ENCODE measurements around the gene FLT1.

The FLT1 gene

GRCh38 chr13:28420704-28421103 lies 74.2 kb downstream of the FLT1 start:
- DNase-seq = no peak
- in situ Hi-C loops (cut with HindIII; ENCODE audit: low pct_ligation_motif_present, low pct_unique_long_range_greater_than_20kb, low sequenced_read_pairs) = no loop called here

DNA sequence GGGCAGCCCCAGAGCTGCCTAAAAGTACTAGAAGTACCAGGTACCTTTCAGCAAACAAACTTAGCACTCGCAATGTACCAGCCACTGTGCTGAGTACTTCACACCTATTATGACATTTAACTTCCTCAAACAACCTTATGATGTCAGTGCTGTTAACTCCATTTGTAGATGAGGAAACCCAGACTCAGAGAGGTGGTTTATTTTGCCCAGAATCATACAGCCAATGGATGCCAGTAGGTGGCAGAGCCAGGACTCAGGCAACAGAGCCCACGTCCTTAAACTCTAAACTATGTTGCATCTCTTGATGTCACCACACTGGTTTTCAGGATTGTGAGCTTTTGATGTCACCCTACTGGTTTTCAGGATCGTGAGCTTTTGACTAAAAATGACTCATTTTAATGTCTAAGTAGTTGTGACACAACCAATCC lies 78.9 kb downstream of the FLT1 start:
- DNase-seq = no peak
- in situ Hi-C loops (cut with HindIII; ENCODE audit: low pct_ligation_motif_present, low pct_unique_long_range_greater_than_20kb, low sequenced_read_pairs) = no loop called here

GRCh38 chr13:28413999-28414398 lies 80.9 kb downstream of the FLT1 start:
- no peak for DNase-seq
- in situ Hi-C loops (cut with HindIII; ENCODE audit: low pct_ligation_motif_present, low pct_unique_long_range_greater_than_20kb, low sequenced_read_pairs) = no loop called here

DNA sequence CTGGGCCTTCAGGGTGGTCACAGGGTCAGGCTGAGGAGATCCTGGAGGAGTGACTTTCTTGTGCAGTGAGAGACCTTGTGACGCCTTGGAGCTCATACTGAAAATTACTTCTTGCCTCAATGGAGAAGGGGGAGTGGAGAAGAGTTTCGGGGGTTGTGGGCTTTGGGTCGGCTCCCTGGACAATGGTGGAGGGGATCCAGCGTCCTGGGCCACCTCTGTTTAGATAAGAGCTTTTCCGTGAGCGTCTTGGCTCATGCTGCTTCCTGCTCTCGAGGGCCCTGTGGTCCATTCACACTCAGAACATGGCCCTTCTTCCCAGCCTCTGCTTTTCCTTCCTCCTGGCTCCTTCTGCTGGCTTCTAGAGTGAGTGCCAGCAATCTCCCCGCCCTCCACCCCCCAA lies 81.9 kb downstream of the FLT1 start:
- no peak for DNase-seq
- in situ Hi-C loops (cut with HindIII; ENCODE audit: low pct_ligation_motif_present, low pct_unique_long_range_greater_than_20kb, low sequenced_read_pairs) = no loop called here

GRCh38 chr13:28411831-28412353 lies 83.0 kb downstream of the FLT1 start:
- in situ Hi-C loops (cut with HindIII; ENCODE audit: low pct_ligation_motif_present, low pct_unique_long_range_greater_than_20kb, low sequenced_read_pairs) = no loop called here

GRCh38 chr13:28410096-28410495 lies 84.8 kb downstream of the FLT1 start:
- in situ Hi-C loops (cut with HindIII; ENCODE audit: low pct_ligation_motif_present, low pct_unique_long_range_greater_than_20kb, low sequenced_read_pairs) = no loop called here
- no peak for DNase-seq

More at GRCh38 chr13:28411831-28412353, 83.0 kb downstream of the FLT1 start:
- DNase-seq = no peak

DNA sequence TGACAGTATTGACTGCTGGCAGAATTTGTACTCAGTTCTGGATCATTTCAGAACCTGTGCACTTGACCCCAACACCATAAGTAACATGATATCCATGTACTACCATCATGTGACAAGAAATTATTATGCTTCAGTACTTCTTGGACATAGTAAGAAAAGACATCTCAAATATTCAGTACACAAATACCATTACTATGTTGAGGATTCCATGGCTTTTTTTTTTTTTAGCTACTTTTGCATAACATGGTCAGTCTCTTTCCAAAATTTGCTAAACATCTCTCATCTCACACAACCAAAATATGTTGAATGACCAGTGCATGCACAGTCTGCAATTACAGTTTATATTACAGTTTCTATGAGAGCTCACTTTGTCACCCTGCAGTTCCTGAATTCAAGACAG lies 85.3 kb downstream of the FLT1 start:
- DNase-seq = no peak
- in situ Hi-C loops (cut with HindIII; ENCODE audit: low pct_ligation_motif_present, low pct_unique_long_range_greater_than_20kb, low sequenced_read_pairs) = no loop called here

GRCh38 chr13:28408863-28409262 lies 86.1 kb downstream of the FLT1 start:
- DNase-seq = no peak

DNA sequence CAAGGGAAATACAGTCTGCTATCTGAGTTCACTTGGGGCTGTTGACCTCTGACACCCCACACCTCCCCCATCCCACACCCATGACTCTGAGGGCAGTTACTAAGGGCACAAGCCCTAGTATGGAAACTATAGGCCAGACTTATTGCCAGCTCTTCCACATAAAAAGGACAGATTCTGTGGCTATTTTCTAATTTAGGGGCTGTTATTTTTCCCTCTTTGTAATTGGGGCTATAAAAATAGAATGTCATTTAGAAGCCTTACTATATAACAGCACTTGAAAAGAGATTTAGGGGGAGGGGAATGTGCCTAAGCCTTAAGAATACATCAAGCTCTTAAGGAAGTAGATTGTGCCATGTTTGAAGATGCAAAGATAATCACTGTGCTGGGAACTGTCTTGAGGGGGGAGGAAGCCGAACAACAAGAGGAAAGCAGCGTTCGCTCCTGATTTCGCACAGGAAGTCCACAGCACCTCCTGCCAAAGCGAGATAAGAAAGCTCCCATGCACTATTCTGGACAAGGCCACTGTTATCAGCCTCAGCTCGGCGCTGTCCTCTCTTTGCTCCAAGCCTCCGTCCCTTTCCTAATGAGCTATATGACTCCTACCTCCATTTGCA lies 86.6 kb downstream of the FLT1 start:
- DNase-seq = no peak
- in situ Hi-C loops (cut with HindIII; ENCODE audit: low pct_ligation_motif_present, low pct_unique_long_range_greater_than_20kb, low sequenced_read_pairs) = no loop called here

More at GRCh38 chr13:28408863-28409262, 86.1 kb downstream of the FLT1 start:
- in situ Hi-C loops (cut with HindIII; ENCODE audit: low pct_ligation_motif_present, low pct_unique_long_range_greater_than_20kb, low sequenced_read_pairs) = no loop called here

DNA sequence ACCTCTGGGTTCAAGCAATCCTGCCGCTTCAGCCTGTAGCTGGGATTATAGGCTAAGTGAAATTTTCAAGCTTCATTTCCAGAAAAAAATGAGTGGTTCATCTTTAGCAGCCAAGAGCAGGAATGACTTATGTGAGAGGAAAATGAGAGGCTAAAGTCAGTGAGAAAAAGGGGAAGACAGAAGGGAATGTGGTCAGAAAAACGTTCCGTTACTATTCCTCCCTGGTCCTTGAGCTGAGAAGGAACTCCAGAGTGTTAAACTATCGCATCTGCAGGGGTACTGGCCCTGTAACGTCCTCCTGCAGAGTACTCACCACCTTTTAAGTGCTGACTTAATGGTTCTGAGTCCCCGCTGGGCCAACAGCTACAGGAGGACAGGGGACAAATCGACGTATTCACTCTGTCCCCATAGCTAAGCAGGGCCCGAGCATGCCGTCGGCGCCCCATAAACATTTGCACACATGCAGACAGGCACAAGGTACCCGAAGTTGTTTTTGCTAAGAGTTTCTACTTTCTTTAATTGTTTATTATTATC lies 88.1 kb downstream of the FLT1 start:
- in situ Hi-C loops (cut with HindIII; ENCODE audit: low pct_ligation_motif_present, low pct_unique_long_range_greater_than_20kb, low sequenced_read_pairs) = no loop called here
- no peak for DNase-seq

- in situ Hi-C loops (cut with HindIII; ENCODE audit: low pct_ligation_motif_present, low pct_unique_long_range_greater_than_20kb, low sequenced_read_pairs) = no loop called here
- no peak for DNase-seq
Measured at GRCh38 chr13:28402057-28402381, 92.9 kb downstream of the FLT1 start.

DNA sequence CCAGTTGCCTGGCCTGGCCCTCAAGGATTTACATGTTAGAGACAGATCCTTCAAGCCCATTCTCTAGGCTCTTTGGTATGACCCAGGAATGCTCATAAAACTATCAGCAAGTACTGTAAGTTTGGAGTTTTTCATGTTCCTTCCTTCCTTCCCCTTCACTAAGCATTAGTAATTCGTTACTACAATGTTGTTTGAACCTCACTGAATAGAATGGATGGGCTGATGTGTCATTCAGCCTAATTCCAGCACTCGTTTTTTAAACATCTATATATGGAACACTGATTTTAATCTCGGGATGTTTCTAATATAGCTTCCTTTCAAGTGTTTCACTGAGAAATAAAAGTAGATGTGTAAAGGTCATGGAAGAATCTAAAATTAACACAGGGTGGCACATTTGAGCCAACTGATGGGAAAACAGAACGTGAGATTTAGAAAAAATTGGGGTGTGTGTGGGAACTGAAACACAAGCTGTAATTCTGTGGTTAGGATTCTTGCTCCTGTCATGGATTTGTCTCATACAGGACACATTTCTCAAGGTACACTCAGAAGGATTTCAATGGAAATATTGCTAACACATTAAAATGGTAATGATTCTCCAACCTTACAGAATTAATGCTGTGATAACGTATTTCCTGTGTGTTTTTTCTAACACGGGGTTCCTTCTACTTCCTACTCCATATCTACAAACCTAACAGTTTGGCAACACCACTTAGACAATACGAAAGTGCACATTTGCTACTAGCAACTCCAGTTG lies 93.4 kb downstream of the FLT1 start:
- no peak for DNase-seq
- in situ Hi-C loops (cut with HindIII; ENCODE audit: low pct_ligation_motif_present, low pct_unique_long_range_greater_than_20kb, low sequenced_read_pairs) = no loop called here

- DNase-seq = no peak
- in situ Hi-C loops (cut with HindIII; ENCODE audit: low pct_ligation_motif_present, low pct_unique_long_range_greater_than_20kb, low sequenced_read_pairs) = no loop called here
Measured at GRCh38 chr13:28396053-28396452, 98.9 kb downstream of the FLT1 start.

- in situ Hi-C loops (cut with HindIII; ENCODE audit: low pct_ligation_motif_present, low pct_unique_long_range_greater_than_20kb, low sequenced_read_pairs) = no loop called here
- no peak for DNase-seq
Measured at GRCh38 chr13:28394422-28394821, 100.5 kb downstream of the FLT1 start.

- in situ Hi-C loops (cut with HindIII; ENCODE audit: low pct_ligation_motif_present, low pct_unique_long_range_greater_than_20kb, low sequenced_read_pairs) = no loop called here
- DNase-seq = no peak
Measured at GRCh38 chr13:28392896-28393505, 101.9 kb downstream of the FLT1 start.

GRCh38 chr13:28392428-28392827 lies 102.5 kb downstream of the FLT1 start:
- no peak for DNase-seq
- in situ Hi-C loops (cut with HindIII; ENCODE audit: low pct_ligation_motif_present, low pct_unique_long_range_greater_than_20kb, low sequenced_read_pairs) = no loop called here

DNA sequence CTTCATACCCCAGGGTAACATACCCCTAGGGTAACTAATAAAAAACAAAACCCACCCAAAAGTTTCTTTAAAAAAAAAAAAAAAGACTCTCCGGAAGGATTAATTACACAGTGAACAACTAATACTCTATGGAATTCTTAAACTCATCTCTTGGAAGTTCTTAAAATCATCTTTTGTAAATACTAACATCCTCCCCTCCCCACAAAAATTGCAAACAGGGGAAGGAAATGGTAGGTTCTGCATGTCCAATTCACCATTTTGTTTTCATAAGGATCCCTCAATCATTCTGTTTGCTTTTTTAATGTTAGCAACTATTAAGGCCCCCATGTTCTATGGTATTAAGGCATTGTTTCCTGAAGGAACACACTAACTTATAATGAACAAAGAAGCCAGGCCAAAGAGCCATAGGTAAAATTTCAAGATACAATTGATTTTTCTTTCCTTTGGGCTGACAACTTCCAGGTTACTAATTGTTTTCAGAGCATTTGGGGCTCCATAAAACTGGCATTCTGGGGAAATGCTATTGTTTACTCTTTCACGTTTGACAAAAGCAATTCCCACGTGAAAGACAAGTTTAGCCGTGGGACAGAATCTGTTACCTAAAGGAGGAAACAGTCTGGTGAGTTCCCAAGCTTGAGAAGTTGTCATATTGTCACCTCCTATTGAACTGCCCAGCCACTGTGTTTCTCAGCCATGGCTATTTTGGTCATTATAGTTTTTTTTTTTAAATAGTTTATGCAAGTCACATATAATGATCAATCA lies 107.0 kb downstream of the FLT1 start:
- in situ Hi-C loops (cut with HindIII; ENCODE audit: low pct_ligation_motif_present, low pct_unique_long_range_greater_than_20kb, low sequenced_read_pairs) = no loop called here
- no peak for DNase-seq

- in situ Hi-C loops (cut with HindIII; ENCODE audit: low pct_ligation_motif_present, low pct_unique_long_range_greater_than_20kb, low sequenced_read_pairs) = no loop called here
- no peak for DNase-seq
Measured at GRCh38 chr13:28385362-28385761, 109.6 kb downstream of the FLT1 start.

DNA sequence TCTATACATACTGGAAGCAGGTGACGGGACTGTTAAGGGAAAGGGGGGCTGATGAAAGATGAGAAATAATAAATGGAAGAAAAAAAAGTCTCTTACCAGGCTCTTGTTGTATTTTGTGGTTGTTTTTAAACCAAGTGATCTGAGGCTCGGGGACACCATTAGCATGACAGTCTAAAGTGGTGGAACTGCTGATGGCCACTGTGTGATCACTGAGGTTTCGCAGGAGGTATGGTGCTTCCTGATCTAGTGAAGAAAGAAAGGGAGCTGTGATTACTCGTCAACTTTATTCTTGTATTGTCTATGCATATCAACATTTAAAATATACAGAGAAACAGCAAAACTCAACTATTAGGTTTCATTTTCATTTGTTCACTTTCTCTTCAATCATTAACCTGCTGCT lies 110.1 kb downstream of the FLT1 start:
- in situ Hi-C loops (cut with HindIII; ENCODE audit: low pct_ligation_motif_present, low pct_unique_long_range_greater_than_20kb, low sequenced_read_pairs) = no loop called here
- no peak for DNase-seq

Data from ACHN (cell line).